HG03196 (cell line): ENCODE data around the gene OR12D3.
"Not testable (repeated sequence)": the region's sequence is repeated elsewhere in the genome, so short reads cannot be mapped to it uniquely, and the experiment has no call there.

Source experiments
- ATAC-seq: cut with Tn5 transposase; IDR thresholded peaks from one replicate; pipeline ENCODE4 v1.9.1; 2021; ENCODE audit not compliant: unreplicated experiment

OR12D3 gene

GRCh38 chr6:29375191-29375590 is at the start of gene OR12D3:
Gene OR12D3, minus strand, starts transcription at chr6:29375291. Its CDS starts 4 bp downstream, at chr6:29375287.
- ATAC-seq: no peak

GRCh38 chr6:29424575-29424974 is 49.5 kb upstream of the OR12D3 start:
- ATAC-seq: no peak

- no peak for ATAC-seq
These were observed 49.1 kb upstream of the OR12D3 start for GRCh38 chr6:29424168-29424567.

- no peak for ATAC-seq
These were observed 44.4 kb upstream of the OR12D3 start for GRCh38 chr6:29419516-29419915.

GRCh38 chr6:29414588-29414987 is 39.5 kb upstream of the OR12D3 start, which contains the start of gene OR12D1:
Gene OR12D1, plus strand, starts transcription at chr6:29414928.
- no peak for ATAC-seq

- no peak for ATAC-seq
These were observed 28.7 kb upstream of the OR12D3 start for GRCh38 chr6:29403801-29404200.

- no peak for ATAC-seq
These were observed 24.4 kb upstream of the OR12D3 start for GRCh38 chr6:29399525-29399924.

- no peak for ATAC-seq
These were observed 20.2 kb upstream of the OR12D3 start, which contains the start of gene OR12D2 for GRCh38 chr6:29395331-29395730. Gene OR12D2, plus strand, starts transcription at chr6:29395631. Its CDS starts 1,069 bp downstream, at chr6:29396700.

- no peak for ATAC-seq
These were observed 13.4 kb upstream of the OR12D3 start for GRCh38 chr6:29388533-29388932.

GRCh38 chr6:29376003-29376402 is 912 bp upstream of the OR12D3 start:
- no peak for ATAC-seq

GRCh38 chr6:29368765-29369164 is 6.3 kb downstream of the OR12D3 start, which contains the start of gene OR5V1:
Gene OR5V1, minus strand, starts transcription at chr6:29368865. Its CDS starts 12,670 bp downstream, at chr6:29356195.
- ATAC-seq: no peak

- ATAC-seq: no peak
These were observed 19.5 kb downstream of the OR12D3 start for GRCh38 chr6:29355603-29356002.

GRCh38 chr6:29354980-29355379 is 20.1 kb downstream of the OR12D3 start:
- no peak for ATAC-seq

- not testable (repeated sequence) for ATAC-seq
These were observed 25.7 kb downstream of the OR12D3 start for GRCh38 chr6:29349348-29349747.

GRCh38 chr6:29345380-29345779 is 29.7 kb downstream of the OR12D3 start:
- ATAC-seq: no peak

- ATAC-seq: no peak
These were observed 38.8 kb downstream of the OR12D3 start for GRCh38 chr6:29336269-29336668.

- no peak for ATAC-seq
These were observed 42.4 kb downstream of the OR12D3 start for GRCh38 chr6:29332676-29333075.

GRCh38 chr6:29325777-29326176 is 49.3 kb downstream of the OR12D3 start:
- ATAC-seq: no peak
